GM18511 (cell line): ENCODE measurements around the gene SLIT1.

Experiments used
- ATAC-seq: cut with Tn5 transposase; IDR thresholded peaks from one replicate; pipeline ENCODE4 v1.9.1; 2021; ENCODE audit warnings: mild to moderate bottlenecking, moderate library complexity; ENCODE audit not compliant: unreplicated experiment

The SLIT1 gene

GRCh38 chr10:97117372-97117771, 68.4 kb downstream of the SLIT1 start:
- ATAC-seq: no peak

- ATAC-seq: no peak
These were observed 69.1 kb downstream of the SLIT1 start for GRCh38 chr10:97116462-97117162.

- no peak for ATAC-seq
These were observed 69.9 kb downstream of the SLIT1 start for GRCh38 chr10:97115846-97116245.

GRCh38 chr10:97111615-97112014, 74.1 kb downstream of the SLIT1 start:
- ATAC-seq: no peak

GRCh38 chr10:97109547-97109946, 76.2 kb downstream of the SLIT1 start:
- no peak for ATAC-seq

- no peak for ATAC-seq
These were observed 78.2 kb downstream of the SLIT1 start for GRCh38 chr10:97107551-97107950.

- ATAC-seq: no peak
These were observed 79.6 kb downstream of the SLIT1 start for GRCh38 chr10:97106207-97106606.

- ATAC-seq: no peak
These were observed 80.5 kb downstream of the SLIT1 start for GRCh38 chr10:97105303-97105702.

GRCh38 chr10:97103316-97104080, 82.3 kb downstream of the SLIT1 start:
- ATAC-seq: no peak

GRCh38 chr10:97102441-97102840, 83.3 kb downstream of the SLIT1 start:
- ATAC-seq: no peak

GRCh38 chr10:97101166-97101940, 84.4 kb downstream of the SLIT1 start:
- ATAC-seq: no peak

- ATAC-seq: no peak
These were observed 85.1 kb downstream of the SLIT1 start for GRCh38 chr10:97100657-97101056.

GRCh38 chr10:97099868-97100267, 85.9 kb downstream of the SLIT1 start:
- ATAC-seq: no peak

GRCh38 chr10:97099089-97099488, 86.7 kb downstream of the SLIT1 start:
- no peak for ATAC-seq

- ATAC-seq: no peak
These were observed 88.7 kb downstream of the SLIT1 start for GRCh38 chr10:97097084-97097433.

- no peak for ATAC-seq
These were observed 89.3 kb downstream of the SLIT1 start for GRCh38 chr10:97096261-97097083.

- ATAC-seq: no peak
These were observed 90.0 kb downstream of the SLIT1 start for GRCh38 chr10:97095701-97096260.

- no peak for ATAC-seq
These were observed 95.1 kb downstream of the SLIT1 start for GRCh38 chr10:97090644-97091043.

- ATAC-seq: no peak
These were observed 95.7 kb downstream of the SLIT1 start for GRCh38 chr10:97090035-97090434.

- no peak for ATAC-seq
These were observed 96.4 kb downstream of the SLIT1 start for GRCh38 chr10:97089209-97089870.
